ENCODE measurements around the gene GNPTAB. TPM values are rescaled to one million over a fixed set of nuclear protein-coding genes. Genes with fewer than 3 reads are reported as not detected.

Gene GNPTAB
- total and polyA plus RNA-seq, 2 of the 13 experiments (the other 11 are each of a cell fraction or from before 2014, with no cell fraction given) = 13.6 to 19.4 TPM

DNA sequence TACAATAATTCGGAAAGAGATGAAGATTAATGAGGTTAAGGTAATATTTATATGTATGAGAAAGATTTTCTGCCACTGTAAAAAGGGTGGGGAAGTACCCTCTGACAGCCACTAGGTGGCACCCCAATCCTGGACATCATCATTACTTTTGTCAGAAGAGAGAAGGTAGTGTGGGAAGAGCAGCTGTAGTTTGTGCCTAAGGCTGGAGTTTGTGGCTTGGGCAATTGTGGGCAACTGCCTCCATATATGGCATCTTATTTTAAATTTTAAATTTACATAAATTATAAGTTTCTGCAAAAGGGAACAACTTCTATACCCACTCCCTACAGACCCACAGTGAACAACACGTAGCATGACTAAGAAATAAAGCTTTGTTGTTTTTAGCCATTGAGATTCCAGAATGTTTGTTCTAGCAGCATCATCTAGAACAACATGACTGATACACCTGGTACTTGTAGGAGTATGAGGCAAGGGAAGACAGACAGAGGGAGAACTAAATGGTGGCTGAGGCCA lies 57.1 kb downstream of the GNPTAB start:
- CTCF ChIA-PET (ENCODE audit: low intra/inter-chr PET ratio, low total read pairs) = interaction anchor here (1.5 to 3.2 kb wide), 2 partner anchors 57 to 66 kb away, joined by 20 to 23 read pairs; partner anchors contain the start of gene GNPTAB
- POLR2A ChIA-PET = interaction anchor here (0.6 kb wide), 1 partner anchor 106 kb away, joined by 3 read pairs; no protein-coding TSS in a partner anchor

More for the DNA sequence above, 57.1 kb downstream of the GNPTAB start:
- BruUV-seq (replicated peaks) = no TSS peak
- Histone ChIP-seq H4K20me1 (ENCODE audit: insufficient read depth, low read length) (no peaks in the 10 kb centered on the region), H3K4me1 (ENCODE audit: insufficient read depth, low read length) (peaks cover 12% of the 10 kb centered on the region), H3K27ac (ENCODE audit: extremely low read length, insufficient read depth, low read length) (no peak overlapping the region), H3K36me3 (replicated peaks in 1 of 2; ENCODE audit: control insufficient read depth in 1 of 2, insufficient read depth in 2 of 2, low read length in 2 of 2) (no peaks in the 10 kb centered on the region; a peak in 1 of 5 replicates), H3K9me3 (ENCODE audit: low read length) (no peaks in the 10 kb centered on the region), H2AFZ (ENCODE audit: low read length) (no peak overlapping the region), H3K79me2 (ENCODE audit: insufficient read depth, low read length) (no peaks in the 10 kb centered on the region), H3K4me3 (replicated peaks in 1 of 3; ENCODE audit: insufficient read depth in 1 of 3, low read depth in 2 of 3, low read length in 3 of 3) (no peak overlapping the region), H3K27me3 (ENCODE audit: control insufficient read depth in 1 of 2, insufficient read depth in 2 of 2, low read length in 2 of 2) (no peaks in the 10 kb centered on the region), H3K9ac (ENCODE audit: insufficient read depth, low read depth, low read length) (no peak overlapping the region), H3K4me2 (ENCODE audit: low read depth, low read length) (no peak overlapping the region)
- FAIRE-seq (peak; percentile 67), ATAC-seq (peak; percentile 76), DNase-seq (ENCODE audit: low spot score) (peak; percentile 44)
- WGBS (ENCODE audit: low lambda C conversion rate) = 49% methylated on average over 2 of the region's 2 CpGs
- in situ Hi-C loops (cut with HindIII; ENCODE audit: extremely low pct_ligation_motif_present, low pct_unique_long_range_greater_than_20kb) (loop anchor here (5.0 to 25.0 kb wide), 2 partner anchors 64 to 361 kb away; partner anchors contain the start of gene ARL1), intact Hi-C loops (cut with micrococcal nuclease; ENCODE audit: unreplicated experiment) (loop anchor here (1.0 to 2.0 kb wide), 3 partner anchors 57 to 283 kb away; partner anchors contain the start of gene GNPTAB)
- TF ChIP-seq STAG1 (CRISPR knock-in tag; IDR thresholded peaks at IDR 0.05) (peak; percentile 87), SMC3 (IDR thresholded peaks at IDR 0.05; ENCODE audit: low read length) (peak; percentile 82), ZNF703 (CRISPR knock-in tag; IDR thresholded peaks at IDR 0.05; ENCODE audit: borderline replicate concordance) (no peak), ZNF430 (CRISPR knock-in tag; IDR thresholded peaks at IDR 0.05) (no peak), RAD21 (CRISPR knock-in tag; IDR thresholded peaks at IDR 0.05) (peak; percentile 73), ARID2 (CRISPR knock-in tag; IDR thresholded peaks at IDR 0.05; ENCODE audit: borderline replicate concordance) (no peak)
- TF ChIP-seq, protein P1, sequence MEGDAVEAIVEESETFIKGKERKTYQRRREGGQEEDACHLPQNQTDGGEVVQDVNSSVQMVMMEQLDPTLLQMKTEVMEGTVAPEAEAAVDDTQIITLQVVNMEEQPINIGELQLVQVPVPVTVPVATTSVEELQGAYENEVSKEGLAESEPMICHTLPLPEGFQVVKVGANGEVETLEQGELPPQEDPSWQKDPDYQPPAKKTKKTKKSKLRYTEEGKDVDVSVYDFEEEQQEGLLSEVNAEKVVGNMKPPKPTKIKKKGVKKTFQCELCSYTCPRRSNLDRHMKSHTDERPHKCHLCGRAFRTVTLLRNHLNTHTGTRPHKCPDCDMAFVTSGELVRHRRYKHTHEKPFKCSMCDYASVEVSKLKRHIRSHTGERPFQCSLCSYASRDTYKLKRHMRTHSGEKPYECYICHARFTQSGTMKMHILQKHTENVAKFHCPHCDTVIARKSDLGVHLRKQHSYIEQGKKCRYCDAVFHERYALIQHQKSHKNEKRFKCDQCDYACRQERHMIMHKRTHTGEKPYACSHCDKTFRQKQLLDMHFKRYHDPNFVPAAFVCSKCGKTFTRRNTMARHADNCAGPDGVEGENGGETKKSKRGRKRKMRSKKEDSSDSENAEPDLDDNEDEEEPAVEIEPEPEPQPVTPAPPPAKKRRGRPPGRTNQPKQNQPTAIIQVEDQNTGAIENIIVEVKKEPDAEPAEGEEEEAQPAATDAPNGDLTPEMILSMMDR (CRISPR knock-in tag; IDR thresholded peaks at IDR 0.05) = peak; percentile 85
